Measurements from ENCODE around the gene TGM2. TPM values are rescaled to one million over a fixed set of nuclear protein-coding genes. Genes with fewer than 3 reads are reported as not detected.

Gene TGM2
- total and polyA plus RNA-seq, 2 donors (not counting 3 experiments of a cell fraction or from before 2014, with no cell fraction given), result 861 to 868 TPM

DNA sequence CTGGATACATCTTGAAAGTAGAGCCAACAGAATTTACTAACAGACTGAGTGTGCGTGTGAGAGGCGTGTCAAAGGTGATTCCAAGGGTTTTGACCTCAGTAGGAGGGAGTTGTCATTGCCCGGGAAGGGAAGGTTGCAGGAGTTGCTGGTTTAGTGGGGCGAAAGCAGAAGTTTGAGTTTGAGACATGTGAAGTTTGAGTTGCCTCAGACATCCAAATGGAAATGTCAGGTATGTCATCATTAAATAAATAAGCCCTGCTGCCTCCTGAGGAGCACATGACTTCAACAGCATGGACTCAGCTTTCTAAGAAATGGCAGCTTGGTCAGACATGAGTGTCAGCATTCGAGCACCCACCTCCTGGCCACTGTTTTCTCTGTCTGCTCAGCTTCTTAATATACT lies 26.6 kb upstream of the TGM2 start:
- H3K9me1 ChIP-seq (replicated peaks; ENCODE audit: control insufficient read depth, extremely low read depth, insufficient read depth, low read length), result no peaks in the 10 kb centered on the region
- H3K79me2 ChIP-seq (ENCODE audit: control insufficient read depth, insufficient read depth, low read length), result no peaks in the 10 kb centered on the region
- dilution Hi-C loops (cut with MboI; ENCODE audit: extremely low pct_ligation_motif_present, low sequenced_read_pairs), result no loop called here
- no peak for DNase-seq (ENCODE audit: low read depth, low spot score)
- no peak overlapping the region for H2AFZ ChIP-seq (ENCODE audit: low read depth, low read length)
- H3K27me3 ChIP-seq (ENCODE audit: control insufficient read depth in 2 of 2, insufficient read depth in 2 of 2, low read length in 2 of 2), result no peaks in the 10 kb centered on the region
- FAIRE-seq, result no peak
- no peak overlapping the region for H3K4me2 ChIP-seq (ENCODE audit: insufficient read depth, low read length)
- peaks cover 11% of the 10 kb centered on the region for H3K4me1 ChIP-seq (ENCODE audit: control insufficient read depth, extremely low read depth, insufficient read depth, low read length)
- no peaks in the 10 kb centered on the region for H4K20me1 ChIP-seq (replicated peaks; ENCODE audit: control insufficient read depth, extremely low read depth, insufficient read depth, low read length)
- no peak overlapping the region for H3K9ac ChIP-seq (replicated peaks; ENCODE audit: extremely low read depth, insufficient read depth, low read length)
- no peak overlapping the region for H3K4me3 ChIP-seq (replicated peaks in 1 of 3; ENCODE audit: insufficient read depth in 1 of 3, low read depth in 1 of 3, low read length in 3 of 3)
- no peaks in the 10 kb centered on the region for H3K9me3 ChIP-seq (replicated peaks; ENCODE audit: control insufficient read depth, insufficient read depth, low read length)
- TF ChIP-seq POLR2A (IDR thresholded peaks at IDR 0.05; ENCODE audit: low read depth, low read length) (no peak), FOS (IDR thresholded peaks at IDR 0.05; ENCODE audit: borderline replicate concordance, insufficient read depth, low read length) (no peak), EZH2 (IDR thresholded peaks at IDR 0.05; ENCODE audit: borderline replicate concordance, low read depth, low read length, severe bottlenecking) (no peak), POLR2AphosphoS5 (IDR thresholded peaks at IDR 0.05; ENCODE audit: insufficient read depth, low read depth, low read length) (no peak), GATA2 (IDR thresholded peaks at IDR 0.05; ENCODE audit: insufficient read depth, insufficient read length, low read depth, low read length) (no peak), JUN (IDR thresholded peaks at IDR 0.05; ENCODE audit: borderline replicate concordance, insufficient read depth, insufficient read length, low read depth) (no peak), CTCF (IDR thresholded peaks at IDR 0.05; ENCODE audit: extremely low read depth in 1 of 2, insufficient read depth in 1 of 2, low read depth in 1 of 2, low read length in 2 of 2) (no peak), MAX (IDR thresholded peaks at IDR 0.05; ENCODE audit: insufficient read depth, insufficient read length) (no peak), MYC (IDR thresholded peaks at IDR 0.05; ENCODE audit: low read depth, low read length) (no peak)
- CTCF ChIA-PET, result interaction anchor here (0.9 to 3.2 kb wide), 4 partner anchors 10 to 23 kb away, joined by 3 to 11 read pairs (median 5); no protein-coding TSS in a partner anchor
- BruUV-seq (replicated peaks), result no TSS peak
- POLR2A ChIA-PET, result no interaction called here
- H3K36me3 ChIP-seq (ENCODE audit: control insufficient read depth in 2 of 2, extremely low read depth in 1 of 2, insufficient read depth in 2 of 2, low read length in 2 of 2), result no peaks in the 10 kb centered on the region
- intact Hi-C loops (cut with micrococcal nuclease), result no loop called here
- no peak overlapping the region for H3K27ac ChIP-seq (ENCODE audit: insufficient read depth, low read depth, low read length)
